NT2/D1 (cell line): ENCODE measurements around the gene PURB.
A peak's percentile ranks its signal among the peaks of the same experiment; 100 is the strongest.

Experiments
- DNase-seq: peaks from one replicate; pipeline ENCODE4 v3.0.0-alpha.2; 2011; ENCODE audit warnings: low read depth, low spot score
- H3K27me3 ChIP-seq: 2 replicates; pipeline ENCODE4 v1.6.0; 2011; ENCODE audit warnings: mild to moderate bottlenecking; ENCODE audit not compliant: insufficient read length, insufficient read depth
- H3K36me3 ChIP-seq: 2 replicates; pipeline ENCODE4 v1.6.1; 2011; ENCODE audit warnings: mild to moderate bottlenecking, low read length, mixed read lengths; ENCODE audit not compliant: insufficient read depth, insufficient read length
- H3K4me1 ChIP-seq: 2 replicates; pipeline ENCODE4 v1.5.1; 2011; ENCODE audit not compliant: insufficient read depth, insufficient read length
- H3K4me3 ChIP-seq: 2 replicates; pipeline ENCODE4 v1.5.1; 2011; ENCODE audit warnings: low read depth; ENCODE audit not compliant: insufficient read length
- H3K9ac ChIP-seq: 2 replicates; pipeline ENCODE4 v1.6.0; 2011; ENCODE audit warnings: low read depth; ENCODE audit not compliant: insufficient read length
- H3K9me3 ChIP-seq: 2 replicates; pipeline ENCODE4 v1.5.1; 2011; ENCODE audit warnings: mild to moderate bottlenecking, low read length; ENCODE audit not compliant: insufficient read depth
- SUZ12 ChIP-seq: IDR thresholded peaks from 2 replicates; pipeline ENCODE4 v1.6.1; 2011; ENCODE audit not compliant: insufficient read length, insufficient read depth; ENCODE audit errors: extremely low read depth
- YY1 ChIP-seq: IDR thresholded peaks from 2 replicates; pipeline ENCODE4 v1.6.1; 2011; ENCODE audit not compliant: insufficient read length, insufficient read depth
- ZNF274 ChIP-seq: IDR thresholded peaks from 2 replicates; pipeline ENCODE4 v1.6.1; 2011; ENCODE audit warnings: mild to moderate bottlenecking, low read depth, low read length

The PURB gene

GRCh38 chr7:44889086-44889781 lies 3.9 kb upstream of the PURB start:
- DNase-seq = no peak
- Histone ChIP-seq H3K4me3 (no peak overlapping the region), H3K9me3 (no peaks in the 10 kb centered on the region), H3K36me3 (peaks cover 3% of the 10 kb centered on the region), H3K27me3 (no peaks in the 10 kb centered on the region), H3K4me1 (peaks cover 2% of the 10 kb centered on the region), H3K9ac (no peak overlapping the region)
- TF ChIP-seq YY1 = no peak
- no peak for TF ChIP-seq SUZ12
- no peak for TF ChIP-seq ZNF274

DNA sequence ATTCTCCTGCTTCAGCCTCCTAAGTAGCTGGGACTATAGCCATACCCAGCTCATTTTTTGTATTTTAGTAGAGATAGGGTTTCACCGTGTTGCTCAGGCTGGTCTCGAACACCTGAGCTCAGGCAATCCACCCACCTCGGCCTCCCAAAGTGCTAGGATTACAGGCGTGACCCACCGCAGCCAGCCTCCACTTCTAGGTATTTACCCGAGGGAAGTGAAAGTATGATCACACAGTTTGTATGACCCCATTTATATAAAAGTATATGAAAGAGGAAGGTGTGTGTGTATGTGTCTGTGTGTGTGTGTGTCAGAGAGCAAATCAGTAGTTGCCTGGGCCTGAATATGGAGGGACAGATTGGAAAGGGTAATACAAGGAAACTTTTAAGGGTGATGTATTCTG lies 2.0 kb upstream of the PURB start:
- no peak for TF ChIP-seq SUZ12
- TF ChIP-seq ZNF274 = no peak
- no peaks in the 10 kb centered on the region for H3K27me3 ChIP-seq
- no peaks in the 10 kb centered on the region for H3K9me3 ChIP-seq
- H3K36me3 ChIP-seq = peaks cover 23% of the 10 kb centered on the region
- DNase-seq = no peak
- no peak overlapping the region for H3K4me3 ChIP-seq
- H3K4me1 ChIP-seq = peaks cover 2% of the 10 kb centered on the region
- no peak overlapping the region for H3K9ac ChIP-seq

- TF ChIP-seq YY1 (no peak), SUZ12 (no peak), ZNF274 (no peak)
- Histone ChIP-seq H3K9me3 (no peaks in the 10 kb centered on the region), H3K9ac (peak overlapping the region; percentile 93), H3K27me3 (no peaks in the 10 kb centered on the region), H3K4me3 (peak overlapping the region; percentile 87), H3K36me3 (peaks cover 45% of the 10 kb centered on the region), H3K4me1 (peaks cover 2% of the 10 kb centered on the region)
- peak; percentile 33 for DNase-seq
Measured at GRCh38 chr7:44884621-44885393, 523 bp downstream of the PURB start.

DNA sequence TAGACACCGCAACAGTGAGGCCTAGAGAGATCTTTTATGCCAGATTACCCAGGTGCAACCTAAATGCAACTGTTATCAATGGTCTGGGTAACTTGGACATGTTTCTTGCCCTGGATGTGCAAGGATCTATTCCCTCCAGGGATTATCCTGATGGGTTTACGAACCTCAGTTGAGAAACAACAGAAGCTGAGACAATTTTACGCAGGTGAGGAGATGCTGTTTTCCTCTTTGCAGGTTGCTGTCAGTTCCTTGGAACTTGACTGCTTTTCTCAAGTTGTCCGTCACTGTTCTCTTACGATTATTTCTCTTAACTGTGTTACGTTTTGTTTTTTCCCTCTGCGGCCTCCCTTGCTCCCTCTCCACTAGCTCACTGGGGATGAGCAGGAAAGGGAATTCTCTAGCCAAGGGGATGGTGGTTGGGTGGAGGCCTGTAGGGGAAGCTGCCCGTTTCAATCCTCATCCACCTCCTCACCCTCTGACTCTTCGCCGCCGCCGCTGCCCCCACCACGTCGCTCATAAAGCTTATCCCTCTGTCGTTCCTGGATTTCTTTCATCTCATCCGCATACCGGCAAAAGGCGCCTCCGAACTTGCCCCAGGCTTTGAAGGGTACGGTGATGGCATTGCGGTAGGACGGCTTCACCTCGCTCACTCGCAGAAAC lies 1.2 kb downstream of the PURB start:
- no peak for DNase-seq
- H3K36me3 ChIP-seq = peaks cover 48% of the 10 kb centered on the region
- peaks cover 2% of the 10 kb centered on the region for H3K4me1 ChIP-seq
- H3K4me3 ChIP-seq = peak overlapping the region; percentile 87
- H3K9ac ChIP-seq = peak overlapping the region; percentile 93
- H3K9me3 ChIP-seq = no peaks in the 10 kb centered on the region
- TF ChIP-seq YY1 (no peak), SUZ12 (no peak), ZNF274 (no peak)
- no peaks in the 10 kb centered on the region for H3K27me3 ChIP-seq

GRCh38 chr7:44882899-44883298 lies 2.4 kb downstream of the PURB start:
- Histone ChIP-seq H3K36me3 (peaks cover 48% of the 10 kb centered on the region), H3K4me3 (no peak overlapping the region), H3K9ac (no peak overlapping the region), H3K4me1 (peaks cover 2% of the 10 kb centered on the region), H3K9me3 (no peaks in the 10 kb centered on the region), H3K27me3 (no peaks in the 10 kb centered on the region)
- TF ChIP-seq SUZ12 (no peak), YY1 (no peak), ZNF274 (no peak)
- DNase-seq = no peak

DNA sequence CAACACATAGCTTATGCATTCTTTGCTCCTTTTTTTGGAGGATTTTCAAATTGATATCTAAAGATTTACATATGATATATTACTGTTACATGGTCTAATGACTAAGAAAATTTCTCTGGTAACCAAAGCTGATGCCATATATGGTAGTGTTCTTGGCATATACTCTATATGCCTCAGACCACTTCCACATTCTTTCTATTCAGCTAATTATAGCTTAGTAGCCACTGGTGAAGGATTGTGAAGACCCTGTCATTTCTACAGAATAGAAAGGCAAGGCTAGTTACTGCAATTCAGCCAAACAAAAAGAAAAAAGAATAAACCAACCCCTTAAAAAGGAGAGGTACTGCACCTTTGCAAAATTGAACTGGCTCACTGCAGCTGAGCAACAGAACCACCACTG lies 3.7 kb downstream of the PURB start:
- H3K4me3 ChIP-seq = peak overlapping the region; percentile 22
- peaks cover 48% of the 10 kb centered on the region for H3K36me3 ChIP-seq
- H3K4me1 ChIP-seq = peaks cover 2% of the 10 kb centered on the region

GRCh38 chr7:44881066-44881600 lies 4.2 kb downstream of the PURB start:
- H3K4me3 ChIP-seq = no peak overlapping the region

More for the DNA sequence above, 3.7 kb downstream of the PURB start:
- no peak for TF ChIP-seq SUZ12
- Histone ChIP-seq H3K9me3 (no peaks in the 10 kb centered on the region), H3K27me3 (no peaks in the 10 kb centered on the region), H3K9ac (no peak overlapping the region)
- no peak for DNase-seq

More at GRCh38 chr7:44881066-44881600, 4.2 kb downstream of the PURB start:
- Histone ChIP-seq H3K9me3 (no peaks in the 10 kb centered on the region), H3K36me3 (peaks cover 48% of the 10 kb centered on the region), H3K4me1 (peaks cover 2% of the 10 kb centered on the region), H3K27me3 (no peaks in the 10 kb centered on the region), H3K9ac (no peak overlapping the region)
- no peak for TF ChIP-seq SUZ12
- no peak for TF ChIP-seq ZNF274
- TF ChIP-seq YY1 = no peak
- DNase-seq = no peak
